Trophoblast cell (in vitro differentiated cells and primary cell): ENCODE results near the gene AIPL1.

ENCODE experiments used
- DNase-seq, 2 donors: peaks; one replicate each; pipeline ENCODE4 v3.0.0-alpha.2; 2016
- H2AFZ ChIP-seq: 2 replicates; pipeline ENCODE4 v1.6.1; 2013; ENCODE audit warnings: low read length, moderate library complexity, mild to moderate bottlenecking; ENCODE audit not compliant: insufficient read depth, poor library complexity
- H2AK5ac ChIP-seq: 2 replicates; pipeline ENCODE4 v1.6.1; 2013; ENCODE audit warnings: mild to moderate bottlenecking, low read length
- H2BK120ac ChIP-seq: 2 replicates; pipeline ENCODE4 v1.6.1; 2013; ENCODE audit warnings: low read length, mild to moderate bottlenecking, moderate library complexity; ENCODE audit not compliant: insufficient read depth, poor library complexity
- H2BK12ac ChIP-seq: 2 replicates; pipeline ENCODE4 v1.6.1; 2013; ENCODE audit warnings: mild to moderate bottlenecking, low read length, moderate library complexity
- H2BK5ac ChIP-seq: 2 replicates; pipeline ENCODE4 v1.6.1; 2013; ENCODE audit warnings: low read length, low read depth, moderate library complexity, mild to moderate bottlenecking; ENCODE audit not compliant: poor library complexity
- H3K14ac ChIP-seq: 2 replicates; pipeline ENCODE4 v1.6.1; 2013; ENCODE audit warnings: mild to moderate bottlenecking, low read length
- H3K18ac ChIP-seq: 2 replicates; pipeline ENCODE4 v1.6.1; 2013; ENCODE audit warnings: mild to moderate bottlenecking, low read length
- H3K23ac ChIP-seq: 2 replicates; pipeline ENCODE4 v1.6.1; 2013; ENCODE audit warnings: low read length
- H3K27ac ChIP-seq: 2 replicates; pipeline ENCODE4 v1.5.1; 2013; ENCODE audit warnings: low read depth, mild to moderate bottlenecking, inconsistent platforms, low read length, moderate library complexity
- H3K27me3 ChIP-seq: 2 replicates; pipeline ENCODE4 v1.6.1; 2013; ENCODE audit warnings: inconsistent platforms, mild to moderate bottlenecking, low read length, moderate library complexity; ENCODE audit not compliant: insufficient read depth
- H3K36me3 ChIP-seq, 2 experiments: 1 replicate in 1 of 2; 2 replicates in 1 of 2; pipeline ENCODE4 v1.6.1; 2013; ENCODE audit warnings: low read length in 2 of 2, mild to moderate bottlenecking in 2 of 2, moderate library complexity in 1 of 2; ENCODE audit not compliant: insufficient read depth in 2 of 2, control insufficient read depth in 1 of 2
- H3K4ac ChIP-seq: 2 replicates; pipeline ENCODE4 v1.6.1; 2013; ENCODE audit warnings: low read depth, mild to moderate bottlenecking, low read length, moderate library complexity
- H3K4me1 ChIP-seq, 2 experiments: 1 replicate in 1 of 2; 2 replicates in 1 of 2; pipeline ENCODE4 v1.6.1; 2013; ENCODE audit warnings: low read length in 2 of 2, mild to moderate bottlenecking in 2 of 2, moderate library complexity in 1 of 2; ENCODE audit not compliant: insufficient read depth in 2 of 2, control insufficient read depth in 1 of 2
- H3K4me2 ChIP-seq: 2 replicates; pipeline ENCODE4 v1.6.1; 2013; ENCODE audit warnings: inconsistent platforms, mild to moderate bottlenecking, low read length, moderate library complexity
- H3K4me3 ChIP-seq: 2 replicates; pipeline ENCODE4 v1.5.1; 2013; ENCODE audit warnings: mild to moderate bottlenecking, low read depth, low read length, inconsistent platforms
- H3K79me1 ChIP-seq: one replicate; pipeline ENCODE4 v1.6.1; 2013; ENCODE audit warnings: low read length
- H3K79me2 ChIP-seq: 2 replicates; pipeline ENCODE4 v1.6.1; 2013; ENCODE audit warnings: low read length, mild to moderate bottlenecking; ENCODE audit not compliant: control insufficient read depth, insufficient read depth, poor library complexity
- H3K9ac ChIP-seq: 2 replicates; pipeline ENCODE4 v1.6.1; 2013; ENCODE audit warnings: mild to moderate bottlenecking, low read length
- H3K9me3 ChIP-seq: 2 replicates; pipeline ENCODE4 v1.6.1; 2013; ENCODE audit warnings: low read depth, mild to moderate bottlenecking, control low read depth, inconsistent platforms, low read length; ENCODE audit not compliant: insufficient read depth
- H4K12ac ChIP-seq: 2 replicates; pipeline ENCODE4 v1.6.1; 2013; ENCODE audit warnings: low read depth, mild to moderate bottlenecking, low read length, moderate library complexity
- H4K8ac ChIP-seq: 2 replicates; pipeline ENCODE4 v1.6.1; 2013; ENCODE audit warnings: low read depth, mild to moderate bottlenecking, low read length, moderate library complexity
- H4K91ac ChIP-seq: one replicate; pipeline ENCODE4 v1.6.1; 2013; ENCODE audit warnings: low read depth, mild to moderate bottlenecking, low read length, moderate library complexity
- WGBS: extraction: QIAGEN DNeasy Blood & Tissue Kit; methylation state at CpG from one replicate; pipeline ENCODE4 v1.1.7; 2013; ENCODE audit warnings: missing lambda C conversion rate; ENCODE audit not compliant: insufficient read length, insufficient coverage; ENCODE audit errors: extremely low coverage; 5-methylcytosine and 5-hydroxymethylcytosine counted together

AIPL1 gene

DNA sequence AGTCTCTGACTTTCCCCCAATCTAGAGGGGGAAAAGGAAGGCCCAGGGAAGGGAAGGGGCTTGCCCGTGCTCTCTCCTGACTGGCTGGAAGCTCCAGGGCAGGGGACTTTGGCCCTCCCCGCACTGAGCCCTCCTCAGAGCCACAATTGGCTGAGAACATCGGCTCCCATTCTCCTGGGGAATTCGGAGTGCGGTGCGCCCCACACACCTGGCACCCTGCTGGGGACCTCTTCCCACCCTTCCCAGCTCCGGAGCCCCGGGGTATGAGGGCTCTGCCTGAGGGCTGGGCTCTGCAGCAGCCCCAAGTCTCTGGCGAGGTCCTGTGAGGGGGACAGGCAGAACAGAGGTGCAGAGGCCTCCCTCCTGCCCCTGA lies 45.4 kb upstream of the AIPL1 start:
- H3K4me3 ChIP-seq, result no peak overlapping the region
- no peak overlapping the region for H4K91ac ChIP-seq
- H2AK5ac ChIP-seq, result no peak overlapping the region
- no peak overlapping the region for H3K4ac ChIP-seq
- no peaks in the 10 kb centered on the region for H3K79me2 ChIP-seq
- H3K9ac ChIP-seq, result no peak overlapping the region
- no peaks in the 10 kb centered on the region for H3K27me3 ChIP-seq
- no peaks in the 10 kb centered on the region for H3K36me3 ChIP-seq
- no peak overlapping the region for H2BK5ac ChIP-seq
- H3K18ac ChIP-seq, result no peak overlapping the region
- no peak overlapping the region for H3K4me2 ChIP-seq
- no peak overlapping the region for H3K27ac ChIP-seq
- DNase-seq, result no peak
- WGBS, result no CpG with 5 or more reads among the region's 9 CpGs
- no peaks in the 10 kb centered on the region for H3K79me1 ChIP-seq
- H2BK12ac ChIP-seq, result no peak overlapping the region
- H3K23ac ChIP-seq, result no peak overlapping the region
- H2BK120ac ChIP-seq, result no peak overlapping the region
- peaks cover 9 to 15% of the 10 kb centered on the region in 2 experiments for H3K4me1 ChIP-seq
- no peak overlapping the region for H3K14ac ChIP-seq
- no peak overlapping the region for H4K8ac ChIP-seq
- H3K9me3 ChIP-seq, result no peaks in the 10 kb centered on the region
- H2AFZ ChIP-seq, result no peak overlapping the region
- H4K12ac ChIP-seq, result no peak overlapping the region

DNA sequence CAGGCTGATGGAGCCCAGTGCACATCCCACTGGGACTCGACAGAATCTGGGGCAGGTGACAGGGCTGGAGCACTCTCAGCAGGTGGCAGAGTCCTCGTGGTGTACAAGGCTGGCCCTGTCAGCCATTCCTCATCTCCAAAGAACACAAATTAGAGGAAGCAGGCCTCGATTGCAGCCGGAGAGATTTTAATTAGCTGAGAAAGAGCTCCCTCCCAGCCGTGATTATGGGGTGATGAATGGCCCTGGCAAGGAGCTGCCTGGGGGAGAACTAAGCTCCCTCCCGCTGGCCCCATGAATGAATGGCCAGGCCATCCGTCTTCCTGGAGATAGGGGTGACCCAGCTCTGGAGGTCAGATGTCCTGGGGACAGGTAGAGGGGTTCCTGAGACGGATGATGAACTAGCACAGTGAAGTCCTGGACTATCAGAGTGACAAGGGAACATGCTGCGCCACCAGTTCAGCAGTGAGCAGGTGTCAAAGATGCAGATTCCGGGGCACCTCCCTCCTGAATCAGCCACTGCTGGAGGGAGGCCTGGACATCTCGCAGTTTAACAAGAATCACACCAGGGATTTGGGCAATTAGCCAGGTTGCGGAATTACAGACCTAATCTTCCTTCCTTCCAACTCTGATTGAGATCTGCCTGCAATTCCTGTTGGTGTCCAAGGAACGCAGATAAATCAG lies 44.8 kb upstream of the AIPL1 start:
- peaks cover 9 to 18% of the 10 kb centered on the region in 2 experiments for H3K4me1 ChIP-seq
- H3K14ac ChIP-seq, result no peak overlapping the region
- H3K79me2 ChIP-seq, result no peaks in the 10 kb centered on the region
- H3K9me3 ChIP-seq, result no peaks in the 10 kb centered on the region
- H3K4me3 ChIP-seq, result no peak overlapping the region
- H4K12ac ChIP-seq, result no peak overlapping the region
- no peak overlapping the region for H3K4me2 ChIP-seq
- no peak overlapping the region for H2AK5ac ChIP-seq
- no peak overlapping the region for H3K18ac ChIP-seq
- no peak overlapping the region for H2AFZ ChIP-seq
- no peak overlapping the region for H3K4ac ChIP-seq
- no peak overlapping the region for H2BK5ac ChIP-seq
- H3K27me3 ChIP-seq, result no peaks in the 10 kb centered on the region
- peak overlapping the region; percentile 9 for H3K9ac ChIP-seq
- H4K8ac ChIP-seq, result no peak overlapping the region
- H3K36me3 ChIP-seq, result no peaks in the 10 kb centered on the region
- no peak overlapping the region for H3K23ac ChIP-seq
- no peak overlapping the region for H2BK120ac ChIP-seq
- H4K91ac ChIP-seq, result no peak overlapping the region
- peak; percentile 24 to 56 for DNase-seq
- no peak overlapping the region for H2BK12ac ChIP-seq
- no peak overlapping the region for H3K27ac ChIP-seq
- no CpG with 5 or more reads among the region's 13 CpGs for WGBS
- no peaks in the 10 kb centered on the region for H3K79me1 ChIP-seq

DNA sequence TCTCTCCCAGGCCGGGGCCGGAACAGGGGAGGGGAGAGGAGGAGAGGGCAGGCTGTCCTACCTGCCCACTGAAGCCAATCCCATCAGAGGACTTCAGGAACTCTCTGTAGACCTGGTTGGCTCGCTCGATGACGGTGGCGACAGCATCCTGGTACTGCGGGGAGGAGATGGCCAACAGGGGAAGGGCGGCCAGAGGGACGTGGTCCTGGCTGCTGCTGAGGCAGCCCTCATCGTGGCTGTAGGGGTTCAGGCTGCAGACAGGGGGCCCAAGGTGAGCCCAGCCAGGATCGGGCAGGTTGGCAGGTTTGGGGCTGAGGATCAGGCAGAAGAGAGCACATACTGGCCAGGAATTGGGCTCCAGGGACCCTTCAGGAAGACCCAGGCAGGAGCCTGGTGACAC lies 43.6 kb upstream of the AIPL1 start:
- no peak overlapping the region for H3K23ac ChIP-seq
- no peaks in the 10 kb centered on the region for H3K27me3 ChIP-seq

DNA sequence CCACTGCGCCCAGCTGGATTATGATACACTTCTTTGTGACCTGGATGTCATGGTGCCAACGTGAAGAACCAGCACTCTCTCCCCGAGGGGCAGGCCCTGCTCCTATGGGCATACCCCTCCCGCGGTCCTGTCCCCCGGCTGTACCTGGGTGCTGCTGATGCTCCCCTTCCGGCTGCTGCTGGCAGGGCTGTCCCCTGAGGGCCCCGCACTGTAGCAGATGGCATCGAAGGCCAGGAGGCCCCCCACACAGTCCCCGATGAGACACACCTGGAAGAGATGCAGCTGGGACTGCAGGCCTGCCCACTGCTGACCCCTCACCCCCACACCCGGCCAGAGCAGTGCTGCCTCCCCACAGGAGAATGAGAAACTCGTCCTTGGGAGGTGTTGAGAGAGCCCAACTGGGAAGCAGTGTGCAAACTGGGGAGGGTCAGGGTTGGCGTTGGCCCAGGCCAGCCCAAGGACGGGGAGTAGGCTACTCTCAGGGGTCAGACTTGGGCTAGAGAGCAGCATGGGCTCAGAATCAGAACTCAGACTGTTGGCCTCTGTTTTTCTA lies 43.0 kb upstream of the AIPL1 start:
- Histone ChIP-seq H4K8ac (no peak overlapping the region), H3K4me2 (no peak overlapping the region), H3K18ac (no peak overlapping the region), H2BK12ac (no peak overlapping the region), H3K9me3 (no peaks in the 10 kb centered on the region), H3K4me3 (no peak overlapping the region), H2BK5ac (no peak overlapping the region), H3K79me1 (no peaks in the 10 kb centered on the region), H2AK5ac (no peak overlapping the region), H3K4me1 (peaks cover 9 to 18% of the 10 kb centered on the region in 2 experiments), H3K27ac (no peak overlapping the region), H3K79me2 (no peaks in the 10 kb centered on the region), H2BK120ac (no peak overlapping the region), H3K14ac (no peak overlapping the region), H4K91ac (no peak overlapping the region), H4K12ac (no peak overlapping the region), H3K36me3 (no peaks in the 10 kb centered on the region), H3K23ac (no peak overlapping the region), H3K27me3 (no peaks in the 10 kb centered on the region), H2AFZ (no peak overlapping the region), H3K4ac (no peak overlapping the region), H3K9ac (no peak overlapping the region)
- no CpG with 5 or more reads among the region's 14 CpGs for WGBS
- no peak for DNase-seq

More for the DNA sequence above, 43.6 kb upstream of the AIPL1 start:
- Histone ChIP-seq H4K8ac (no peak overlapping the region), H4K12ac (no peak overlapping the region), H3K14ac (no peak overlapping the region), H3K9ac (no peak overlapping the region), H3K27ac (no peak overlapping the region), H2BK5ac (no peak overlapping the region), H3K36me3 (no peaks in the 10 kb centered on the region), H2AK5ac (no peak overlapping the region), H3K4me3 (no peak overlapping the region), H3K4me2 (no peak overlapping the region), H3K4me1 (peaks cover 9 to 18% of the 10 kb centered on the region in 2 experiments), H3K9me3 (no peaks in the 10 kb centered on the region), H2BK120ac (no peak overlapping the region), H3K4ac (no peak overlapping the region), H3K79me1 (no peaks in the 10 kb centered on the region), H4K91ac (no peak overlapping the region), H3K18ac (no peak overlapping the region), H3K79me2 (no peaks in the 10 kb centered on the region), H2BK12ac (no peak overlapping the region), H2AFZ (no peak overlapping the region)
- no CpG with 5 or more reads among the region's 11 CpGs for whole genome bisulfite sequencing
- DNase-seq, result no peak
